H9 (cell line): ENCODE measurements around the gene TAGLN2. TPM values are rescaled to one million over a fixed set of nuclear protein-coding genes. Genes with fewer than 3 reads are reported as not detected.

ENCODE experiments used
- DNase-seq: peaks from one replicate; pipeline ENCODE4 v3.0.0-alpha.2; 2017
- H2AFZ ChIP-seq: one replicate; pipeline ENCODE4 v1.6.1; 2013; ENCODE audit warnings: mild to moderate bottlenecking, low read length, control low read depth, moderate library complexity
- H2AK5ac ChIP-seq: 2 replicates; pipeline ENCODE4 v1.6.1; 2013; ENCODE audit warnings: low read length, control low read depth, mixed read lengths; ENCODE audit not compliant: insufficient read length
- H2BK120ac ChIP-seq: one replicate; pipeline ENCODE4 v1.6.1; 2013; ENCODE audit warnings: low read depth, mild to moderate bottlenecking, low read length, control low read depth, inconsistent platforms; ENCODE audit not compliant: poor library complexity, severe bottlenecking
- H2BK12ac ChIP-seq: 2 replicates; pipeline ENCODE4 v1.6.1; 2013; ENCODE audit warnings: low read length, control low read depth, mixed read lengths, low read depth; ENCODE audit not compliant: insufficient read length
- H2BK15ac ChIP-seq: 2 replicates; pipeline ENCODE4 v1.6.1; 2013; ENCODE audit warnings: low read depth, low read length, control low read depth
- H2BK20ac ChIP-seq: one replicate; pipeline ENCODE4 v1.6.1; 2013; ENCODE audit warnings: low read depth, mild to moderate bottlenecking, low read length, control low read depth, inconsistent platforms; ENCODE audit not compliant: poor library complexity, severe bottlenecking
- H2BK5ac ChIP-seq: 2 replicates; pipeline ENCODE4 v1.6.1; 2013; ENCODE audit warnings: low read length, control low read depth, mixed read lengths; ENCODE audit not compliant: insufficient read length
- H3K14ac ChIP-seq: 2 replicates; pipeline ENCODE4 v1.6.1; 2013; ENCODE audit warnings: low read length, control low read depth; ENCODE audit not compliant: insufficient read depth
- H3K18ac ChIP-seq: 2 replicates; pipeline ENCODE4 v1.6.1; 2013; ENCODE audit warnings: low read depth, mild to moderate bottlenecking, mixed read lengths, low read length, control low read depth; ENCODE audit not compliant: insufficient read length
- H3K23ac ChIP-seq: 2 replicates; pipeline ENCODE4 v1.6.1; 2013; ENCODE audit warnings: low read length, control low read depth, mixed read lengths, low read depth; ENCODE audit not compliant: insufficient read length
- H3K23me2 ChIP-seq: 2 replicates; pipeline ENCODE4 v1.6.1; 2013; ENCODE audit warnings: low read depth, mild to moderate bottlenecking, mixed read lengths, low read length, control low read depth; ENCODE audit not compliant: insufficient read length, poor library complexity, severe bottlenecking
- H3K27ac ChIP-seq: 2 replicates; pipeline ENCODE4 v1.5.1; 2013; ENCODE audit warnings: low read length, control low read depth, mixed read lengths, low read depth; ENCODE audit not compliant: insufficient read length
- H3K27me3 ChIP-seq: 2 replicates; pipeline ENCODE4 v1.6.1; 2013; ENCODE audit warnings: low read length, control low read depth, inconsistent platforms; ENCODE audit not compliant: insufficient read depth
- H3K4ac ChIP-seq: 2 replicates; pipeline ENCODE4 v1.6.1; 2013; ENCODE audit warnings: low read depth, mild to moderate bottlenecking, control low read depth, inconsistent platforms, low read length, moderate library complexity
- H3K4me1 ChIP-seq: 2 replicates; pipeline ENCODE4 v1.6.1; 2013; ENCODE audit warnings: low read length, control low read depth, inconsistent platforms; ENCODE audit not compliant: insufficient read depth
- H3K4me2 ChIP-seq: 2 replicates; pipeline ENCODE4 v1.6.1; 2013; ENCODE audit warnings: low read length, control low read depth, mixed read lengths; ENCODE audit not compliant: insufficient read length, insufficient read depth
- H3K56ac ChIP-seq: 2 replicates; pipeline ENCODE4 v1.6.1; 2013; ENCODE audit warnings: low read depth, mild to moderate bottlenecking, mixed read lengths, low read length, control low read depth; ENCODE audit not compliant: insufficient read length
- H3K79me1 ChIP-seq: 2 replicates; pipeline ENCODE4 v1.6.1; 2013; ENCODE audit warnings: low read depth, mild to moderate bottlenecking, moderate library complexity, low read length, control low read depth, inconsistent platforms; ENCODE audit not compliant: insufficient read depth, poor library complexity, severe bottlenecking
- H3K79me2 ChIP-seq: 2 replicates; pipeline ENCODE4 v1.6.1; 2013; ENCODE audit warnings: low read length, control low read depth, inconsistent platforms; ENCODE audit not compliant: insufficient read depth
- H3K9ac ChIP-seq: 2 replicates; pipeline ENCODE4 v1.6.1; 2013; ENCODE audit warnings: low read length, control low read depth, mixed read lengths; ENCODE audit not compliant: insufficient read length; ENCODE audit errors: extremely low read depth
- H3K9me3 ChIP-seq: one replicate; pipeline ENCODE4 v1.6.1; 2013; ENCODE audit warnings: low read depth, low read length, inconsistent platforms; ENCODE audit not compliant: control insufficient read depth
- H3T11ph ChIP-seq: one replicate; pipeline ENCODE4 v1.6.1; 2013; ENCODE audit warnings: mild to moderate bottlenecking, low read length, control low read depth, inconsistent platforms
- H4K20me1 ChIP-seq: one replicate; pipeline ENCODE4 v1.6.1; 2013; ENCODE audit not compliant: control insufficient read depth, insufficient read length, insufficient read depth
- H4K5ac ChIP-seq: 2 replicates; pipeline ENCODE4 v1.6.1; 2013; ENCODE audit warnings: low read depth, mild to moderate bottlenecking, mixed read lengths, low read length, control low read depth; ENCODE audit not compliant: insufficient read length
- H4K8ac ChIP-seq: replicated peaks from 2 replicates; pipeline ENCODE4 v1.6.1; 2013; ENCODE audit warnings: low read length, control low read depth, mixed read lengths, low read depth; ENCODE audit not compliant: insufficient read length
- H4K91ac ChIP-seq: 2 replicates; pipeline ENCODE4 v1.6.1; 2013; ENCODE audit warnings: low read depth, mild to moderate bottlenecking, moderate library complexity, mixed read lengths, low read length, control low read depth; ENCODE audit not compliant: insufficient read length
- H3K27ac Mint-ChIP-seq, 3 experiments: 2 replicates in 2 of 3; 3 replicates in 1 of 3; pipeline ENCODE4 v1.8.0; 2020 to 2021; ENCODE audit warnings: mixed read lengths in 3 of 3, mild to moderate bottlenecking in 1 of 3, moderate library complexity in 1 of 3
- H3K27me3 Mint-ChIP-seq: 2 replicates; pipeline ENCODE4 v1.8.0; 2021; ENCODE audit warnings: low read depth, mild to moderate bottlenecking, moderate library complexity, mixed read lengths
- H3K36me3 Mint-ChIP-seq, 3 experiments: 2 replicates in 2 of 3; 3 replicates in 1 of 3; pipeline ENCODE4 v1.8.0; 2020 to 2021; ENCODE audit warnings: low read depth in 3 of 3, mixed read lengths in 3 of 3; ENCODE audit not compliant: insufficient read depth in 1 of 3
- H3K4me1 Mint-ChIP-seq, 2 experiments: 2 replicates each; pipeline ENCODE4 v1.8.0; 2020; ENCODE audit warnings: mixed read lengths in 2 of 2
- H3K4me3 Mint-ChIP-seq, 2 experiments: 2 replicates in 1 of 2; 3 replicates in 1 of 2; pipeline ENCODE4 v1.8.0; 2020 to 2021; ENCODE audit warnings: mild to moderate bottlenecking in 2 of 2, mixed read lengths in 2 of 2, moderate library complexity in 1 of 2
- H3K9me3 Mint-ChIP-seq, 2 experiments: 2 replicates in 1 of 2; 3 replicates in 1 of 2; pipeline ENCODE4 v1.8.0; 2020; ENCODE audit warnings: mild to moderate bottlenecking in 2 of 2, mixed read lengths in 2 of 2, moderate library complexity in 1 of 2
- WGBS: extraction: QIAGEN DNeasy Blood & Tissue Kit; methylation state at CpG from one replicate; pipeline ENCODE4 v1.1.7; 2013; ENCODE audit warnings: missing lambda C conversion rate, low lambda C conversion rate, mixed read lengths; ENCODE audit not compliant: insufficient read length; ENCODE audit errors: extremely low coverage; 5-methylcytosine and 5-hydroxymethylcytosine counted together
- total RNA-seq: library from RNA; stranded (reverse); gene quantifications from 2 replicates; pipeline ENCODE4 v1.2.1, GENCODE V29; 2021
- TF ChIP-seq, protein P1 (sequence below): fragments of 200-600 bp; sonication (generic); conservative IDR thresholded peaks from 3 replicates; pipeline ENCODE4 v1.8.0; 2021; ENCODE audit warnings: antibody characterized with exemption, mild to moderate bottlenecking

Gene TAGLN2
- total RNA-seq, 1 experiment from 2014 or later: 76.7 TPM

DNA sequence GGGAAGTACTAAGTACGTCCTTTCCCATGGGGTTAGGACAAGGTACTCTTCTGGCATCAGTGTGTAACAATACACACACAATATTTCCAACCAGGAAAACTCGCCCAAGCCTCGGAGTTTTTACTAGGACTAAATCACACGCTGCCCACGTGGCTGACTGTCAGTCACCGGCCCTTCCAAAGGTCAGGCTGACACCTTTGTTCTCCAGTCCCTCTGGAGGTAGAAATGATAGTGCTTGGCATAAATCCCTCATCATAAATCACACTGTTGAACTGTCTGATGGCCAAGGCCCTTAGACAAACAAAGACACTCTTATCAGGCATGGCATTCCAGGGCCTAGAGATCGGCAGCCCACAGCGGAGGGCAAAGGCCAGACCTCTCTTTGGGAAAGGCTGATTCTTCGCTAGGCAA lies 45.6 kb upstream of the TAGLN2 start:
- H3K27ac ChIP-seq: no peak overlapping the region
- no peak overlapping the region for H2BK20ac ChIP-seq
- DNase-seq: peak; percentile 13
- H4K5ac ChIP-seq: no peak overlapping the region
- WGBS: no CpG with 5 or more reads among the region's 9 CpGs
- Mint-ChIP-seq H3K4me1 (peaks cover 0 to 7% of the 10 kb centered on the region in 2 experiments; a peak in 1 of 4 replicates), H3K9me3 (no peaks in the 10 kb centered on the region), H3K4me3 (no peak overlapping the region), H3K27me3 (no peaks in the 10 kb centered on the region; the same call in 1 of the 2 replicates), H3K36me3 (no peaks in the 10 kb centered on the region), H3K27ac (no peak overlapping the region)
- H3K18ac ChIP-seq: no peak overlapping the region
- no peak overlapping the region for H2BK15ac ChIP-seq
- no peak overlapping the region for H2BK12ac ChIP-seq
- H3K23me2 ChIP-seq: no peaks in the 10 kb centered on the region
- no peaks in the 10 kb centered on the region for H3K79me2 ChIP-seq
- H4K8ac ChIP-seq: no peak overlapping the region
- no peak overlapping the region for H2AK5ac ChIP-seq
- H4K91ac ChIP-seq: no peak overlapping the region
- H3K9ac ChIP-seq: no peak overlapping the region
- no peak overlapping the region for H3K4ac ChIP-seq
- no peak overlapping the region for H3K23ac ChIP-seq
- H3T11ph ChIP-seq: no peak overlapping the region
- H3K4me2 ChIP-seq: no peak overlapping the region
- H3K79me1 ChIP-seq: no peaks in the 10 kb centered on the region
- H2BK5ac ChIP-seq: no peak overlapping the region
- no peak overlapping the region for H3K14ac ChIP-seq
- no peak overlapping the region for H2BK120ac ChIP-seq
- H2AFZ ChIP-seq: no peak overlapping the region
- H3K9me3 ChIP-seq: no peaks in the 10 kb centered on the region
- H3K27me3 ChIP-seq: no peaks in the 10 kb centered on the region
- no peaks in the 10 kb centered on the region for H4K20me1 ChIP-seq
- TF ChIP-seq, protein P1, sequence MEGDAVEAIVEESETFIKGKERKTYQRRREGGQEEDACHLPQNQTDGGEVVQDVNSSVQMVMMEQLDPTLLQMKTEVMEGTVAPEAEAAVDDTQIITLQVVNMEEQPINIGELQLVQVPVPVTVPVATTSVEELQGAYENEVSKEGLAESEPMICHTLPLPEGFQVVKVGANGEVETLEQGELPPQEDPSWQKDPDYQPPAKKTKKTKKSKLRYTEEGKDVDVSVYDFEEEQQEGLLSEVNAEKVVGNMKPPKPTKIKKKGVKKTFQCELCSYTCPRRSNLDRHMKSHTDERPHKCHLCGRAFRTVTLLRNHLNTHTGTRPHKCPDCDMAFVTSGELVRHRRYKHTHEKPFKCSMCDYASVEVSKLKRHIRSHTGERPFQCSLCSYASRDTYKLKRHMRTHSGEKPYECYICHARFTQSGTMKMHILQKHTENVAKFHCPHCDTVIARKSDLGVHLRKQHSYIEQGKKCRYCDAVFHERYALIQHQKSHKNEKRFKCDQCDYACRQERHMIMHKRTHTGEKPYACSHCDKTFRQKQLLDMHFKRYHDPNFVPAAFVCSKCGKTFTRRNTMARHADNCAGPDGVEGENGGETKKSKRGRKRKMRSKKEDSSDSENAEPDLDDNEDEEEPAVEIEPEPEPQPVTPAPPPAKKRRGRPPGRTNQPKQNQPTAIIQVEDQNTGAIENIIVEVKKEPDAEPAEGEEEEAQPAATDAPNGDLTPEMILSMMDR: no peak
- no peak overlapping the region for H3K56ac ChIP-seq
- no peaks in the 10 kb centered on the region for H3K4me1 ChIP-seq
